ENCODE results near the gene ATP5F1D. TPM values are rescaled to one million over a fixed set of nuclear protein-coding genes. Genes with fewer than 3 reads are reported as not detected.
A peak's percentile ranks its signal among the peaks of the same experiment; 100 is the strongest.

ATP5F1D gene
- total and polyA plus RNA-seq, 2 of the 13 experiments (the other 11 are each of a cell fraction or from before 2014, with no cell fraction given) = 39.4 to 78.7 TPM

DNA sequence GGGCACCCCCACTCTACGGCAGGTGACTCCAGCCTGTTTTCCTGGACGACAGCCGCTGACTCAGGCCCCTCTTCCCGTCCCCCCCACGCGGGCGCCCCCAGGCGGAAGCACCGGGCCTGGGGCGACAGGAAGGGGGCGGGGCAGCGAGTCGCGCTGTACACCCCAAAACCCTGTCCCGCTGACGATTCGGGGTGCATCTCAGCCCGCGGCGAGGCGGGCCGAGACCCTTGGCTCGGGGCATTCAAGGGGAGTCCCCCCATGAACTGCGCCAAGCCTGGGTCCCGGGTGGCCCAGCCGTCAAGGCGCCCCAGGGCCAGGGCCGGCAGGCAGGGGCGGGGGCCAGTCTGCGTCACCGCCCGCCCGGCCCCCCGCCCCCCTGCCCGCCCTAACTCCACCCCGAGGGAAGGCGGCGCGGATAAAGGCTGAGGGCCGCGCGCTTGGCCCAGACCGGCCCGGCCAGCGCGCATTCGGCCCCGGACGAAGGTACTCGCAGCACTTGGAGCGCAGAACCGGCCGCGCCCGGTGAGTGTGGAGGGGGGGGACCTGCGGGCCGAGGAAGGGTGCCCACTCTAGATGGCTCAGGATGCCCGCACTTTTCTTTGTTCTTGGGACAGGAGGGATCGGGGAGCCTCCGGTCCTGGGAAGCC is 6.7 kb downstream of the ATP5F1D start, which contains the start of gene MIDN (continued):
- TF ChIP-seq RORA (CRISPR knock-in tag; IDR thresholded peaks at IDR 0.05) (no peak), EZH2 (conservative IDR thresholded peaks at IDR 0.05; ENCODE audit: low read depth, low read length) (no peak), U2AF1 (optimal IDR thresholded peaks at IDR 0.05; ENCODE audit: low read depth, low read length) (no peak), ZFP41 (CRISPR knock-in tag; IDR thresholded peaks at IDR 0.05; ENCODE audit: borderline replicate concordance) (no peak), DRAP1 (CRISPR knock-in tag; IDR thresholded peaks at IDR 0.05) (peak; percentile 94), ISL2 (CRISPR knock-in tag; IDR thresholded peaks at IDR 0.05) (peak; percentile 48), WIZ (CRISPR knock-in tag; IDR thresholded peaks at IDR 0.05) (no peak; the same call in 1 of the 2 replicates), ZFAT (CRISPR knock-in tag; conservative IDR thresholded peaks at IDR 0.05) (no peak), IRF1 (CRISPR knock-in tag; IDR thresholded peaks at IDR 0.05; ENCODE audit: low read depth) (no peak), PHB2 (IDR thresholded peaks at IDR 0.05; ENCODE audit: partially characterized antibody) (no peak), ZNF552 (CRISPR knock-in tag; IDR thresholded peaks at IDR 0.05; ENCODE audit: borderline replicate concordance) (no peak; the same call in 1 of the 2 replicates), MXD1 (CRISPR knock-in tag; IDR thresholded peaks at IDR 0.05) (peak; percentile 78), KAT8 (CRISPR knock-in tag; IDR thresholded peaks at IDR 0.05) (0 out of 2 replicates have a peak, but pooled peaks have one; percentile 42), PAX8 (CRISPR knock-in tag; IDR thresholded peaks at IDR 0.05; ENCODE audit: borderline replicate concordance) (no peak), ZNF879 (CRISPR knock-in tag; IDR thresholded peaks at IDR 0.05) (no peak)
- TF ChIP-seq, protein P1, sequence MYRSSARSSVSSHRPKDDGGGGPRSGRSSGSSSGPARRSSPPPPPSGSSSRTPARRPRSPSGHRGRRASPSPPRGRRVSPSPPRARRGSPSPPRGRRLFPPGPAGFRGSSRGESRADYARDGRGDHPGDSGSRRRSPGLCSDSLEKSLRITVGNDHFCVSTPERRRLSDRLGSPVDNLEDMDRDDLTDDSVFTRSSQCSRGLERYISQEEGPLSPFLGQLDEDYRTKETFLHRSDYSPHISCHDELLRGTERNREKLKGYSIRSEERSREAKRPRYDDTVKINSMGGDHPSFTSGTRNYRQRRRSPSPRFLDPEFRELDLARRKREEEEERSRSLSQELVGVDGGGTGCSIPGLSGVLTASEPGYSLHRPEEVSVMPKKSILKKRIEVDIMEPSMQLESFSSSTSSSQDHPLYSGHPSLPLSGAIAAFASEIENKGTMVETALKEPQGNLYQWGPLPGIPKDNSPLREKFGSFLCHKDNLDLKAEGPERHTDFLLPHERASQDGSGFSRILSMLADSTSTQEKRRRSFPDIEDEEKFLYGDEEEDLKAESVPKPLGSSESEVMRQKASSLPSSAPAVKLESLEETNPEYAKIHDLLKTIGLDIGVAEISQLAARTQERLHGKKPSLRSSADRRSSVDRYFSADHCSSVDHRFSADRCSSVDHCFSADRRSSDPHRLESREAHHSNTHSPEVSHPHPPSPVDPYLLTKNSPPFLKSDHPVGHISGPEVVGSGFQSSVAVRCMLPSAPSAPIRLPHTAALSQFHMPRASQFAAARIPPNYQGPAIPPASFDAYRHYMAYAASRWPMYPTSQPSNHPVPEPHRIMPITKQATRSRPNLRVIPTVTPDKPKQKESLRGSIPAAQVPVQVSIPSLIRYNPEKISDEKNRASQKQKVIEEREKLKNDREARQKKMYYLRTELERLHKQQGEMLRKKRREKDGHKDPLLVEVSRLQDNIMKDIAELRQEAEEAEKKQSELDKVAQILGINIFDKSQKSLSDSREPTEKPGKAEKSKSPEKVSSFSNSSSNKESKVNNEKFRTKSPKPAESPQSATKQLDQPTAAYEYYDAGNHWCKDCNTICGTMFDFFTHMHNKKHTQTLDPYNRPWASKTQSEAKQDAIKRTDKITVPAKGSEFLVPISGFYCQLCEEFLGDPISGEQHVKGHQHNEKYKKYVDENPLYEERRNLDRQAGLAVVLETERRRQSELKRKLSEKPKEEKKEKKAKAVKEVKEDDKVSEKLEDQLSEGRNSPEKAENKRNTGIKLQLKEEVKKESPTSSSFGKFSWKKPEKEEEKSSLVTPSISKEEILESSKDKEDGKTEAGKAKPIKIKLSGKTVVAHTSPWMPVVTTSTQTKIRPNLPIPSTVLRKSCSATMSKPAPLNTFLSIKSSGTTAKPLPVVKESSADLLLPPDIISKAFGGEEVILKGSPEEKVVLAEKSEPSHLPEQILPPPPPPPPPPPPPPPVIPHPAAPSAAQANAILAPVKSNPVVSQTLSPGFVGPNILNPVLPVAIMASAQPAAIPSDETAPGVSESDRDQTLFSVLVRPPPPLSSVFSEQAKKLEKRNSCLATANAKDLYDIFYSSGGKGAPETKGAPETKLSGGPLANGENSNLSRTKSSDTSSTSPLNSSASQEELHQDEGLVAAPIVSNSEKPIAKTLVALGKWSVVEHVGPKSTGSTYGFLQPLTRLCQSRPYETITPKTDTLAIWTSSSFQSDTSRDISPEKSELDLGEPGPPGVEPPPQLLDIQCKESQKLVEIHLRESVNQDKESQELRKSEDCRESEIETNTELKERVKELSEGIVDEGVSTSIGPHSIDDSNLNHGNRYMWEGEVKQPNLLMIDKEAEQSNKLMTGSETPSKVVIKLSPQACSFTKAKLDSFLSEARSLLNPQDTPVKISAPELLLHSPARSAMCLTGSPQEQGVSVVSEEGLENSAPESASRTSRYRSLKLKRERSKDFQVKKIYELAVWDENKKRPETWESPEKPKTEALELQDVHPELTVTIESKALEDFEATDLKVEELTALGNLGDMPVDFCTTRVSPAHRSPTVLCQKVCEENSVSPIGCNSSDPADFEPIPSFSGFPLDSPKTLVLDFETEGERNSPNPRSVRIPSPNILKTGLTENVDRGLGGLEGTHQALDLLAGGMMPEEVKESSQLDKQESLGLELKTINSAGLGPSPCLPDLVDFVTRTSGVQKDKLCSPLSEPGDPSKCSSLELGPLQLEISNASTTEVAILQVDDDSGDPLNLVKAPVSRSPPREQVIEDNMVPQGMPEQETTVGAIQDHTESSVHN (CRISPR knock-in tag; IDR thresholded peaks at IDR 0.05) = no peak
- TF ChIP-seq, protein P2, sequence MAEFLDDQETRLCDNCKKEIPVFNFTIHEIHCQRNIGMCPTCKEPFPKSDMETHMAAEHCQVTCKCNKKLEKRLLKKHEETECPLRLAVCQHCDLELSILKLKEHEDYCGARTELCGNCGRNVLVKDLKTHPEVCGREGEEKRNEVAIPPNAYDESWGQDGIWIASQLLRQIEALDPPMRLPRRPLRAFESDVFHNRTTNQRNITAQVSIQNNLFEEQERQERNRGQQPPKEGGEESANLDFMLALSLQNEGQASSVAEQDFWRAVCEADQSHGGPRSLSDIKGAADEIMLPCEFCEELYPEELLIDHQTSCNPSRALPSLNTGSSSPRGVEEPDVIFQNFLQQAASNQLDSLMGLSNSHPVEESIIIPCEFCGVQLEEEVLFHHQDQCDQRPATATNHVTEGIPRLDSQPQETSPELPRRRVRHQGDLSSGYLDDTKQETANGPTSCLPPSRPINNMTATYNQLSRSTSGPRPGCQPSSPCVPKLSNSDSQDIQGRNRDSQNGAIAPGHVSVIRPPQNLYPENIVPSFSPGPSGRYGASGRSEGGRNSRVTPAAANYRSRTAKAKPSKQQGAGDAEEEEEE (CRISPR knock-in tag; IDR thresholded peaks at IDR 0.05; ENCODE audit: borderline replicate concordance) = no peak

All from HepG2 (cell line).